HPDE6-E6E7 (cell line): Measurements from ENCODE around the gene SDK1.

Experiments
- DNase-seq: peaks from one replicate; pipeline ENCODE4 v3.0.0; 2011; ENCODE audit warnings: missing footprints; ENCODE audit errors: extremely low spot score

The SDK1 gene

DNA sequence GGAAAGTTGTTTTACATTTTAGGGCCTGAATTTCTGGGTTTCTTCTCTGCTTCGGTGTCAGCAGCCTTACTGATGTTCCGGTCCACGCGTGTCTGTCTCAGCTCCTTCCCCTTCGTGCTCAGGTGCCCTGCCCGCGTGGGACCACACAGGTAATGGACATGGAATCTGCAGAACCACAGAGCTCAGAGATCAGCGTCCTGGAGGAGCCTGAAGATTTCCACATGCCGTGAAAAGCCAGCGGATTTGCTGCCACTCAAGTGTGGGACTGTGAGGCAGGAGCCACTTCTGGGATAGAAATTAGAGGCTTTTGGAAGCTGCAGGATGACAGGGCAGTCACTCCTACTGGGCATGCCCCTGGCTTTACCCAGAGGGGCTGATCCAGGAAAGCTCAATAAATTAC is 714.9 kb downstream of the SDK1 start:
- DNase-seq = no peak

DNA sequence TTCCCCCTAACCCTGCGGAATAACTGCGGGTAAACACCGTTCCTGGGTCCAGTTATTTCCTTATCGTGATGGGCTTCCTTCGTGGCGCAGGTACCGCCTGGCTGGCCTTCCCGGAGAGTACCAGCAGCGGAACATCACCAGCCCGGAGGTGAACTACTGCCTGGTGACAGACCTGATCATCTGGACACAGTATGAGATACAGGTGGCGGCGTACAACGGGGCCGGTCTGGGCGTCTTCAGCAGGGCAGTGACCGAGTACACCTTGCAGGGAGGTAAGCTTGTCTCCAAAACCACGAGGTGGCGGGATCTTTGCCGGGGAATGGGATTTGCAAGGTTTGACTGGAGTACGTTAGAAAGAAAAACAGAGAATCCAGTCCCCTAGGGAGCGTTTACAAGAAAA is 716.0 kb downstream of the SDK1 start:
- no peak for DNase-seq

DNA sequence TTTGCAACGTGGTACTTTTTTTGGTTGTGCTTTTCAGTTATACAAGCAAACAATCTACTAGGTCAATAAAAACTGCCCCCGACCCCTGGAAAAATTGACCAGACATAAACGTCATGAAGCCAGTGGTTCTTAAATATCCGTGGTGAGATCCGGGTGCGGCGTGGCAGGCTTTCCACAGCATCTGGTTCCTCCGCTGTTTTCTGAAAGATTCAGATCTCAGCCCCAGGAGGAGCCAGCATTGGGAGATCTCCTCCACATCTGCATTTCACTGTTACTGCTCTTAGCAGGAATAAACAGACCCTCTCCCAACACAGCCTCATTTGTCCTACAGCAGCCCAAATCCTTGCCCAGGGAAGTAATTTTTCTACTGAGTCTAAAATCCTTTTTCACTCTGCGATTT is 716.7 kb downstream of the SDK1 start:
- DNase-seq = no peak

DNA sequence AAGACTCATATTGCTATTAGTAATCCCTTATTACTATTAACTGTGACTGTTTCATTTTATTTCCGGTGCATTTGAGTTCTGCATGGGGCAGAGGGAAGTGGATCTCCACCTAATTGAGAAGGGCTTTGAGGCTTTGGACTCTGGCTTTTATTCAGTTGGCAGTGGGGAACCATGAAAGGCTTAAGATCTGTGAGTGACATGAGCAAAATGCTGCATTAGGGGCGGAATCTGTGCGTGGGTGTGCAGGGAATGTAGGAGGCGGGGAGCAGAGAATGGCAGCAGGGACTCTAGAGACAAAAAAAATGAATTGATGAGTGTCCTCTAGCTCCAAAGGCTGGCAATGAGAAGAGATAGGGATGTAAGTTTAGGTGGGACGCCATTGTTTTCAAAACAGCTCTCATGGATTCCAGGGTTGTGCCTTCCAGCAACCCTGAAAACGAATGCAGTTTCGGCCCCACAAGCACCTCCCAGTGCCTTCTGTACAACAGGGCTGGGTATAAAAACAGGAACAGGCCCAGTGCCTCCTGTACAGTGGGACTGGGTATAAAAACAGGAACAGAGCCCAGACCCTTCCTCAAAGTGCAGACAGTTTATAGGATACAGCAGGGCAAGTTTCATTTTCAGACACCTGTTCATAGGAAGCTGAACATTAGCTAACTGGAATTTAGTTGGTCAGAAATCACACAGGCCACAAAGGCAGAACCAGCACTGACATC is 717.7 kb downstream of the SDK1 start:
- DNase-seq = no peak

DNA sequence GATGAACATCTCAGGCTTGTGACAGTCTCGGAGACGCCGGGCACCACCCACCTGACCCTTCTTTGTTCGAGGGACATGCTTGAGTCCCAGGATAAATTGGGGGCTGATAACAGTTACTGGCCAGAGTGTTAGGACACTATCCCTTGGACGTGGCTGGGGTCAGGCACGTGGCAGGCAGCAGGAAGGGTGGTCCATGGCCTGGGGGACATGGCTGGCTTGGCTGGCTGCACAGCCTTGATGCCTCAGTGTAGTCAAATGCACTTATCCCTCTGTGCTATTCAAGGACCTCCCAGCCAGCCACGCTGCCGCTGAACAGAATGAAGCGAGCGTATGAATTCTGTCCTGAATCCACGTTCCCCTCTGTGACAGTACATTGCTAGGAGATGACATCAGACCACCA is 719.0 kb downstream of the SDK1 start:
- DNase-seq = no peak

DNA sequence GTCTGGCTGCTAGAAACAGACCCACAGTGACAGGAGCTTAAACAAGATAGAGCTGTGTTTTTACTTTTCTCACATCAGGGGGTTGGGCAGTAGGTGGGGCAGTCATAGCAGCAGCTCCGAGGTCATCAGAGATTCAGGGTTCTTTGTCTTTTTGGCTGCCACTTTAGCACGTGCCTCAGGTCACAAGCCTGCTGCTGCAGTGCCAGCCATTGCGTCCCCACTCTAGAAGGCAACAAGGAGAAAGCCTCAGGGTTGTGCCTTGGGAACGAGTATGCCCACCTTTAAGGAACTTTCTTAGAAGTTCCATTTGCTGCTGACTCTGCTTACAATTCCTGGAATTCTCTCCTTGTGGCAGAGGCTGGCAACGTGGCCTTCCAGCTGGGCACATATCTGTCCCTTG is 720.4 kb downstream of the SDK1 start:
- DNase-seq = no peak

DNA sequence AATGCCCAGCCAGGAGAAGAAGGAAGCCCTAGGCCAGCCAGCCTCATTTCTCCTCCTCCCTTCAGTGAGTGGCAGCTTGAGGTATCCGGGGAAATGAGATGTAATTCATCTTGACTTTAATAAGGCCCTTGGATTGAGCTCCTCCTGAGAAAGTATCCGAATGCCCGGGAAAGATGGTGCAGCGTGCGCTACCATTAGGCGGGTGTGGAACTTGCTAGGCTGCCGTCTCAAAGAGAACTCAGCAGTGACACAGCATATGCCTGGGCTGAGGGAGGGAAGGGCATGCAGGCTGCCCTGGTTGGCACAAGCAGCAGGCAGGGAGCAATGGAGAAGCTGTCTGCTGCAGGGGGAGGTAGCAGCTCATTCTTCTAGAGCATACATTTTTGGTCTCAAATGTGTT is 721.2 kb downstream of the SDK1 start:
- DNase-seq = no peak

DNA sequence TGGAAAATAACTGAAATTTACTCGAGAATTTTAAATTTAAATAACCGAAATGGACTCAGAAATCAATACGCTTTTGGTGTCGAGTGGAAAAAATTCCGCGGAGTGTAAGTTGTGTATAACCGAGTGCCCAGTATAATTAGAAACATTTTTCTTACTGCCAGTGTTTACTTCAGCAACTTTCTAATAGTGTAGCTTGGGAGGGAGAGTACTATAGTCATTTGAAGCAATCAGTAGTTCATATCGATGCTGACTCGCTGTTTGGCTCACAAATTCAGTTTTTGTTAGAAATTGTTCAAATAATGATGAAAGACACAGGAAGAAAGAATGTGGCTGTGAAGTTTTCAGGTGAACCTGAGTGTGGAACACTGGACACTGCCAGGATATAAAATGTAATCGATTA is 722.5 kb downstream of the SDK1 start:
- DNase-seq = no peak

DNA sequence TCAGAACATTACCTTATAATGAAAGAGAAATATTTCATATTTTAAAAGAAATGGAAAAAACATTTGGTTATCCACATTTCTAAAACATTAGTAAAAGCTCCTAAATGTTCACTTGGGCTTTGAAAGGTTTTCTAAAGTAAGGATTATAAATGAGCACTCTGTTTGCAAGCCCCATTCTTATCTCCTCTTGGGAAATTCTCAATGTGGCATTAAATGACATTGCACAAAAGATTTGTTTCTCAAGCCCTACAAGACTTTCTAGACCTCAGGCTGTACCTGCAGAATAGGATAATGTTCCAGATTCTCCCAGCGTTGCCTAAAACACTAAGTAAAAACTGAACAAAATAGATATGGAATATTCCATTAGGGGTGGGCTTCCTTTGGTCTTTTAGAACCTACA is 723.1 kb downstream of the SDK1 start:
- no peak for DNase-seq

DNA sequence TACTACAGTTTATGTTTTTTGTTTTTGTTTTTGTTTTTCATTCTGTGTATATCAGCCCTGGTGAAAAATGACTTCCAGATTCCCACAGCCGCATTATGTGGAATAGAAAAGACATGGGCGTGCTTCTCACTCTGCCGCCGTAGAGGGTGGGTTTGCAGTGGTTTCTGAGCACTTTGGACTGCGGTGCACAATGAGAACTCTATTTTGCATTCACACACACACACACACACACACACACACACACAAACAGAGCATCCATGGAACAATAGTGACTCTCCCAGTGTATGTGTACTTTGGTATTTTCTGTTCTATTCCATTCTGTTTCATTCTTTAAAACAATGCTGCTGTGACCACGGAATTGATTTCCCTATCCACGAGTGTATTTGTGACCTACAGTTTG is 723.8 kb downstream of the SDK1 start:
- DNase-seq = no peak

DNA sequence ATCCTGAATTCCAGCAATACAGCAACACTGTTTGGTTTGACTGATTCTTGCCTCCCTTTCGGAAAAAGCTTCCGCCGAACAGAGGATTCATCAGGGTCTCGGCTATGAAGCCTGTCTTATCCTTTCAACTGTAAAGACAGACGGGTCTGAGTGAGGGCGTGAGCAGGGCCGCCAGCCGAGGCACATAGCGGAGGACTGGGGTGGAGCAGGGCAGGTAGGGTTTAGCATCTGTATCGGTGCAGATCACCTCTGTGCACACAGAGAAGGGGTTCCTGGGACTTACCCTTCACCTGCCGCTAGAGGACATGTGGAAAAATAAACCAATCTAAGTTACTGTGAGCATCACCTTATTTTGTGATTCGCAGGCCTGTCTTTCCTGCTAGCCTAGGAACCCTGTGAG is 724.2 kb downstream of the SDK1 start:
- no peak for DNase-seq

DNA sequence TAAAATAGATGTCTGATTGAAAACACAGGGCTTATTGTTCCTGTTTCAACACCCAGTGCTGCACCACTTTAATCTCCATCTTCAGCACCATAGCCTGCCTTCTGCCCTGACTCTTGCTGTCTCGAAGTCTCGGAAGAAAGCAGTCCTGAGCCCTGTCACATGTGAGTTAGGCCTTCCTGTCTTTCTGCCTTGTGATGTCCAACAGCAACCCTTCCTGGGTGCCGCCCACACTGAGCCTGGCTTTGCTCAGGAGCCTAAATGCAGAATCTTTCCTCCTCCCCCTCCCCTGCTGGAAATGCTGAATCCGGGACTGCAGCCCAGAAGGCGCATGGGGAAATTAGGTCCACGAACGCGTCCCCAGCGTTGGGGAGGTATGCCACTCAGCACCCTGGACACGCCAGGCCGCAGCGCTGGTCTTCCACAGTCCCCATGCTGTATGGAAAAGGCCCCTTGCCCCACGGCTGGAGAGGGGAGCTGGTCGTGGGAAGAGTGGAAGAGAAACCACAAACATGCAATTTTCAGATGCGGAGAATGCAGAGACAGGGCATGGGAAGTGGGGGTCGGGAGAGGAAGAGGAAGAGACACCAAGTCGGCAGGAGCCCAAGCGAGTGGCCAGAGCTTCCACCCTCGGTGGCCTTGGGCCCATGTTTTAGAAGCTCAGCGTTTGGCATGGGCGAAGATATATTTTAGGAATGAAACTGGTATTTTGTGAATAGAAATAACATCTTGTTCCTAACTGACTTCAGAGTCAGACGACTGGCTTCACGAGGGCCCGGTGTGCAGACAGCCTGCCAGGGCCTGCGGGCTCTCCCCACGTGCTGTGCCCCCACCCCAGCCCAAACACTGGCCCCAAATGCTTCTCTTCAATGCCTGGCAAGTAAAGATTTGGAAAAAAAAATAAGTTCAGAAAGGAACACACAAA is 724.9 kb downstream of the SDK1 start:
- DNase-seq = no peak

DNA sequence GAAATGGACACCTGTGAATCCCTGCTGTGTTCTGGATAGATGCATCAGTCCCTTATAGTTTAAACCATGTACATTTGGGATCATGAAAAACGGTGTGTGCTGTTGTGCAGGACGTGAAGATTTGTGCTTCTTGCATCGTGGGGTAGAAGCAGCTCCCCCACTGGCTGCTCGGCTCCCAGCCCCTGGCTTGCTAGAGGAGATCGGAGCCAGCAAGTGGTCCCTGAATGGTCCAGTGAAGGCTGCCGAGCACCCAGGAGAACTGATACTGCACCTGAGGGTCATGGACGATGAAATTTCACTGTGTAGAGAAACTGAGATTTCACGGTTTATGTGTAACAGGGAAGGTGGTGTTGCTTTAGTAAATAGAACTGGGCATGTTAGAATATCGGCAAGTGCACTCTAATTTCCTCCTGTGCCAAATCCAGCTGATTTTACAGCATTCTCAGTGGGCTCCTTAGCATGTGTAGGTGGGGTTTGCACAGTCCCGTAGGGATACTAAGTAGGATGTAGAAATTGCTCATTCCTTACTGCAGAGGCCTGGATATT is 726.0 kb downstream of the SDK1 start:
- DNase-seq = no peak

DNA sequence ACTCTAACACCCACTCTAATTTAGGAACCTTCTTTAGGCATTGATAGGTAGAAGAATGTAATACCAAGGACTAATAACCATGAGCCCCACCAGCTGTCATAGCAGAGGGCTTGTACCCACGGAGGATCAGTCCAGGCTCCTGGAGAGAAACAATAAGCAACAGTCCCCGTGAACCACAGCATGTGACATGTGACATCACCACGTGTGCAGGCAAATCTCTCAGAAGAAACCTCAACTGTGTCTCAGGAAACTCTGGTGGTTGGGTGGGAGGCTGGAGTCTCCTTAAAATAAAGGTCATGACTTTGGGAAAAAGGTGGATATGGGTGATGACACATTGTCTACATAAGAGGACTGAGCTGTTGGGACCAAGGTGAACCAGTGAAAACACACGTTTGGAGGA is 727.2 kb downstream of the SDK1 start:
- DNase-seq = no peak

DNA sequence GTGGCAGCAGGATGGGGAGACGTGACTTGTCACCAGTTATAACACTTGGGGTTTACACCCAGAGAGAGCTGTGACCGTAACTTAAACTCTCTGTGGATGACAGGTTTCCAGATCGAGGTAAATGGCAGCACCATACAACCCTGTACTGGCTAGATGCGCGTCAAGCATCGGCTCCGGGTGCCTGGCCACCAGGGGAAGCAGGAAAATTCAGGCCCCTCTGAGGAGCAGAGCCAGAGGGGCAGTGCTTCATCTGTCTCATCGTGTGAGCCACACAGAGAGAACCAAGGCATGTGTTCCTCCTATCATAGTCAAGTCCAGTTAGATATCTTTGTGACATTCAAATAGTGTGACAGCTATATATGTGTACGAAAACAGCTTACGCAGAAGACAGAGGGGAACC is 728.9 kb downstream of the SDK1 start:
- DNase-seq = no peak

DNA sequence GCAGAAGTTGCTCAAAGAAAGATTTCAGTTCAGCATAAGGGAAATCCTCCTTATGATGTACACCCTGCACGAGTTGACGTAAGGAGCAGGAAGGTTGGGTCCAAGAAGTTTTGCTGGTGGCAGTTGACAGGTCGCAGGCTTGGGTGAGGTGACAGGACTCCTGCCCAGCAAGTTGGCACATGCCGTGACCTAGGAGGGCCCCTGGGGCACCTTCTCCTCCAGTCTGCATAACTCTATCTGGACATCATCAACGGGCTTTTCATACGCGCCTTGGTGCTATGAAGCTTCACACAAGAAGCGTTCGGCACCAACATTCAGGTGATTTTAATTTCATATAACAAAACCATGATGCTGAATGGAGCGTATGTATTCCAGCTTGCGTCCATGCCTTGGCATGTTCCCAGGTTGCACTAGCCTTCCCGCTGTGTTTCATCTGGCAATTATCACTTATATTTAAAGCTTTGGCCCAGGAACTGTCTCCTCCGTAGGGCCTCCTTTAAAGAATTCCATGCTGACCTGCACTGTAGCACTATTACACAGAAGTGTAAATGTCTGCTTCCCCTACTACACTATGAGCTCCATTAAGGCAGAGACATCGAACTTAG is 729.4 kb downstream of the SDK1 start:
- no peak for DNase-seq

DNA sequence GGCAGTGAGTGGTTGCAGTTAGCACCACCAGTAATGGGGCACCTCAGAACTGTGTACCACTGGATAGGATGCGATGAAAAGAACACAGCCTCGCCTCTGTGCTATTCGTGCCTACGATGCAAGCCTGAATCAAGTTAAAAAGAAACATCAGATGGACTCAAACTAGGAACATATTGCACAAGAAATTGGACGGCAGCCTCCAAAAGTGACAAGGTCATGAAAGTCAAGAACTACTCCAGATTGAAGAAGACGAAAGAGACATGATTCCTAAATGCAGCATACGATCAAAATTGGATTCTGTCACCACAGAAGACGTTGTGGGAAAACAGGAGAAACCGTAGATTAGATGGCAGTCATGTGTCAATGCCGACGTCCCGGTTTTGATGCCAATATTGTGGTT is 732.9 kb downstream of the SDK1 start:
- DNase-seq = no peak

DNA sequence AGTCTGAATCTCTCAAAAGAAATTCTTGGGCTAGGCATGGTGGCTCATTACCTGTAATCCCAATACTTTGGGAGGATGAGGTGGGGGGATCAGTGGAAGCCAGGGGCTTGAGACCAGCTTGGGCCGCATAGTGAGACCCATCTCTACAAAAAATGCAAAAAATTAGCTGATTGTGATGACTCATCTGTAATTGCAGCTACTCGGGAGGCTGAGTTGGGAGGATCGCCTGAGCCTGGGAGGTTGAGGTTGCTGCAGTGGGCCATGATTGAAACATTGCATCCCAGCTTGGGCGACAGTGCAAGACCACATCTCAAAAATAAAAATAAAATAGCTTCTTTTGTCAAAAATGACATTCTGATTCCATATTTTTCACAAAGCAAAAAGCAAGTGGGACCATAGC is 736.3 kb downstream of the SDK1 start:
- no peak for DNase-seq

DNA sequence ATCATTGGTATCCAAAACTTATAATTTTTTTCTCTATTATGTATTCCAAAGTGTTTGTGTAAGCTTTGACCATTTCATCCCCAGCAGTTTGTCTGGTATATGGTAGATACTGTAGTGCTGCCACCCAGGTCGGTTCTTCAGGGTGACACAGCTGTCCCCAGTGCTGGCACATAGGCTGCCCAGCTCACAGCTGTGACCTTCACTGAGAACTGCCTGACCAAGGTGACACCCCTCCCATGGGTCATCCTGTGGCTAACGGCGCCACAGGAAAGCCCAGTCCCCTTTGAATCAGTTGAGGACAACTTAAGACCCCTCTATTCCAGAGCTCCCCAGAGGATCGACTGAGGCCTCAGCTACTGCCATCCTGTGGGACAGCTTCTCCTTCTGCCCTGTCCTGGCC is 736.8 kb downstream of the SDK1 start:
- no peak for DNase-seq

DNA sequence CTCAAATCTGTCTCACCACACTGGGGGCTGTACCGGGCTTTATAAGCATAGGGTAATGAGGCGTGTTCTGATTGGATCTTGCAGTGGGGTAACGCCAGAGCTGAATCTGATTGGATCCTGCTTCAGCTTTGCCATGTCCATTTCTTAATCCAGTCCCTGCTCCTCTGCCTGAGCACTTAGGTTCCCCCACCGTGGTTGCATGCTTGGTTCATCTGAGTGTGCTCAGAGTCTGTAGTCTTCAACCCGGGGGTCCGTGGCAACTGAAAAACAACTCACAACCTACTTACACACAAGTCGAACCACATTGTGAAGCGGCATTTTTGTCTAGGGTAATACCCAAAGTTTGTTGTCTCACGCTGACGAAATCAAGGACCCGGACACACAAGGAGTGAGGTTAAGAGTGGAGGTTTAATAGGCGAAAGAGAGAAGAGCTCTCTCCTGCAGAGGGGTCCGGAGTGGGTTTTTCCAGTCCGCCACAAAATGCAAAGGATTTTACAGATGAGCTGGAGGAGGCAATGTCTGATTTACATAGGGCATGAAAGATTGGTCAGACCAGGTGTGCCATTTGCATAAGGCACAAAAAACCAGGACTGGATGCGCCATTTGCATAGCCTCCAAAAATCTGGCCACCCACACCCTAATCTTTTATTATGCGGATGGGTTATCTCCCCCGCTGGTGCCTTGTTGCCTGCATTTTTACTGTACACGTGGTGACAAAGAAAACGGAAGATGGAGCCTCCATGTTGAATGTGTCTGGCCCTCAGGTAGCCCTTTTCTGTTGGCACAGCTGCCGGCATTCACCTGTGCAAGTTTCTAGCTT is 739.3 kb downstream of the SDK1 start:
- DNase-seq = no peak

DNA sequence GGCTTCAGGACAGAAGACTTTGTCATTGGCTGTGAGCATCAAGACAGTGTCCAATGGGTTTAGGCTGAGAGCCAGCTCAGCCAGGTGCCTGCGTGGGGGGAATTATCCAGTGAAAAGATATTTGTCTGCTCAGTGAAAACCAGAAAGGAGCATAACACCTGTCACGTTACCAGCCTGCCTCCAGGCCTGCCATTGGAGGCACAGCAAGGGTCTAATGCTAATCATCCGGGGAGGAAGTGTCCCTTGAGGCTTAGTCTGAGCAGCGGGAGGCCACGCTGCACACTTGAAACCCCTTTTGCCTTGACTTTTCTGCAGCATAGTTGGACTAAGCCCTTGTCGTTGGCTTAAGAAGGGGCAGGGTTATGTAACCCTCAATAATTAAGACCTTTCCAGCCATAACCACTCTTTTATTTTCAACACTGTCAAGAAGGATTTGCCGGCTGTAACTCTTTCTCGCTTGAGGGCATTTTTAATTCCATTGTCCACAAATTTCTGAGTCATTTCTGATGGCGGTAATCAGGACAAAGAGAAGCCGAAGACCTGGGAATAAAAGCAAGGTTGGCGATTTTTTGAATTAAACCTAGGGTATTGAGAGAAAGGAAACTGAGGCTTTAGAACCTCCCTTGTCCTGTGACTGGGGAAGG is 741.5 kb downstream of the SDK1 start:
- DNase-seq = no peak
